GM19240 (cell line): ENCODE results near the gene CAT.

Source experiments
- DNase-seq: peaks from one replicate; pipeline ENCODE4 v3.0.0; 2011; ENCODE audit warnings: low spot score; ENCODE audit not compliant: insufficient read length

Gene CAT

DNA sequence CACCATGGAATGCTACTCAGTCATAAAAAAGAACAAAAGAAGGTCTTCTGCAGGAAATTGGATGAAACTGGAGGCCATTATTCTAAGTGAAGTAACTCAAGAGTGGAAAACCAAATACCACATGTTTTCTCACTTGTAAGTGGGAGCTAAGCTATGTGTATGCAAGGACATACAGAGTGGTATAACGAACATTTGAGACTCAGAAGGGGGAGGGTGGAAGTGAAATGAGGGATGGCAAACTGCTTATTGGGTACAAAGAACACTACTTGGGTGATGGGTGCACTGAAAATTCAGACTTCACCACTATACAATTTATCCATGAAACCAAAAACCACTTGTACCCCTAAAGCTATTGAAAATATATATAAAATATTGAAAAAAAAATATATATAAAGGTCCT, 13.4 kb upstream of the CAT start:
- no peak for DNase-seq

DNA sequence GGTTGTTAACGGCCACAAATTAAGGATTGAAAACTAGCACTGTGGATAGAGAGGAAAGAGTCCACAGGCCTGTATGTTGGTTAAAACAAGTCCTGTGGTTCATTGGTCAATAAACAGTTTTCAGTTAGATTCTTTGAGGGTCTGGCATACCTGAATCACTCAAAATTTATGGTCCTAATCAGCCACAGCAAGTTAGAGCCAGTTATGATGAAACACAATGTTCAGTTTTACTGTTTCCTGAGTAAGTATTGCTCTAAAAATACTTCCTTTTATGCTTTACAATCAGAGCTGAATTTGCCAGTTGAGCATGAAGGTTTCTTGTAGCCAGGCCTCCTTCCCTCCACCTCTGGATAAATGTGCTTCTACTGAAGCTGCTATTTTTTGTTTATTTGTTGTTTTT, 12.9 kb upstream of the CAT start:
- DNase-seq = no peak

DNA sequence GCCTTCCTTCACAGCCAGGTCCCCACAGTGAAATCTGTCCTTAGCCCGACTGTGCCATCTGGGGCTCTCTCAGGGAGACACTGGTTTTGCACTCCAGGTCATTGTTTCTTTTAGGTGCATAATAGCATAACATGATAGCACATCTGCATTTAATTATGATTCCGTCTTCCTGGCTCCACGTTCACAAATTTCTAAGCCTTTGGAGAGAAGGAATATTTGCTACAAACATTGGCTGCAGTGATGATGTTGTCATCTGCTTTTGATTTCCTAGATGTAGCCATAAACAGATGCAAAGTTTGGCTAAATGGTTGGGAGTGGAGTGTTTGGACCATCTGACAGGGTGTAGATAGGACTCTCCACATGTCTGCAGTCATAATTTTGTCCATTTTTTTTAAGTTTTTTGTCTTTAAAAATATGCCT, 12.0 kb upstream of the CAT start:
- DNase-seq = no peak

DNA sequence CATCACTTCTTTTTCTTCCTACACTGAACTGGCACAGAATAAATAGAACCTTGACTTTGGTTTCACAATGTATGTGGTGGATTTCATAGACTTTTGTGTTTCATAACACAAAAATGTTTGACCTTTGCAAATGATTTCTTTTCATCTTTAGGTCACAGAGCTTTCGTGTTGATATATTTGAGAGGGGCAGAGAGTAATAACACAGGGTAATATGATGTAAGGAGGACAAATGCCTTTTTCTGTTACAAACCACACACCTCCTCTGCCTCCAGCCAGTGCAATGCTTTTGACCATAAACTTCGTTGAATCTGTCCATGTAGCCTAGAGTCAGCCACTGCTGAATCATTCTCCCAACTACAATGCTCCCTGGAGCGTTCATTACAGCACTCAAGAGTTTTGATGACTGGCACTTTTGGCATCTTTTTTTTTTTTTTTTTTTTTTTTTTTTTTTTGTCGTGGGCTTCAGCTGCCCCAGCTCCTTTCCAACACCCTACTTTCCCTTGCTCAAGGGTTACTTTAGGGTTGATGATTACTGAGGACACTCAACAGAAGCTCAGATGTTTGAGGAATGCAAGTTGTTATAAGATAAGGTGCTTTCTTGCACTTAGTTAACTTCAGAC, 11.4 kb upstream of the CAT start:
- DNase-seq = no peak

DNA sequence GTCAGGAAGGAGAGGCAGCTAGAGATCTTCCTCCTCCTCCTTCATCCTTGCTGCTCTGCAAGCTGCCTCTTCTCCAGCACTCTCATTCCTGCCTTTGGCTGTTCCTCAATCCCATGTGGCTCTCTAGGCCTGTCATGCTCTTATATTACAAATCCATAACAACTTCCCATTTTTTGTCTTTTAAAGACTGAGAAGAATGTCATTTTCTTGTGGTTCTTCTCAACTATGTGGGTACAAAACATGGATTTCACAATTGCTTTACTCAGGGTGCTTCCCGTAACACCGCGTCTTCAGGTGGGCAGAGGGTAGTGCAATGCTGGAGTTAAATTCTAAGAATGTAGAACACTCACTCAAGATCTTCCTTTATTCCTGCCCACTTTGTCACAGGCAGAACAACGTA, 6.8 kb upstream of the CAT start:
- no peak for DNase-seq

DNA sequence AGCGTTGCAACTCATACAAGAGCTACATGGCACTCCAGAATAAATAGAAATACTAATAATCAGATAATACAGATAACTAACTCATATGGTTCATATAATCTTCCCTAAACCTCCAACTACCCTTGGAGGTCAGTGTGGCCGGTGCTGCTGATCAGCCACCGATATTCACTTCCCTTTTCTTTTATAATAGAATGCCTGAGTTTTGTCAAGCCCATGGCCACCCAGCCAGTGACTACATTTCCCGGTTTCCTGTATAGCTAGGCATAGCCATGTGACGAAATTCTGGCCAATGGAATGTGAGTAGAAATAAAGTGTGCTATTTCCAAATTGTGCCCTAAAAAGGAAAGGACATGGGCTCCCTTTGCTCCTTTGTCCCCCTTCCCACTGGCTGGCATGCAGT, 5.9 kb upstream of the CAT start:
- DNase-seq = no peak

DNA sequence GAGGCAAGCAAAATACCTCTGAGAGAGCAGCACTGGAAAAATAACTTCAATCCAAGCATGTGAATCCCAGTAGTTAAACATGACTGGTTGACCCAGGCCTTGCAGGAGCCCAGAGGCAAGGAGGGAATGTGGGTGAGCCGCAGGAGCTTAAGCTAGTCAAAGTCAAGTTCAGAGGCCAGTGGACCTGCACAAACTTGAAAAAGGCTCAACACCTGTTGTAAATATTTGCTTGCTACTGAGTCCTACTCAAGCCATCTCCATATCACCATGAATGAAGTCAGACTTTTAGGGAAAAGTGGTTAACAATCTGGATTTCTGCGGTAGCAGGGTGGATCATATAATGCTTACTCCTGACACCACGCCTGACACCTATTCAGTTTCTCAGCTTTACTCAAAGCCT, 4.8 kb upstream of the CAT start:
- DNase-seq = no peak

DNA sequence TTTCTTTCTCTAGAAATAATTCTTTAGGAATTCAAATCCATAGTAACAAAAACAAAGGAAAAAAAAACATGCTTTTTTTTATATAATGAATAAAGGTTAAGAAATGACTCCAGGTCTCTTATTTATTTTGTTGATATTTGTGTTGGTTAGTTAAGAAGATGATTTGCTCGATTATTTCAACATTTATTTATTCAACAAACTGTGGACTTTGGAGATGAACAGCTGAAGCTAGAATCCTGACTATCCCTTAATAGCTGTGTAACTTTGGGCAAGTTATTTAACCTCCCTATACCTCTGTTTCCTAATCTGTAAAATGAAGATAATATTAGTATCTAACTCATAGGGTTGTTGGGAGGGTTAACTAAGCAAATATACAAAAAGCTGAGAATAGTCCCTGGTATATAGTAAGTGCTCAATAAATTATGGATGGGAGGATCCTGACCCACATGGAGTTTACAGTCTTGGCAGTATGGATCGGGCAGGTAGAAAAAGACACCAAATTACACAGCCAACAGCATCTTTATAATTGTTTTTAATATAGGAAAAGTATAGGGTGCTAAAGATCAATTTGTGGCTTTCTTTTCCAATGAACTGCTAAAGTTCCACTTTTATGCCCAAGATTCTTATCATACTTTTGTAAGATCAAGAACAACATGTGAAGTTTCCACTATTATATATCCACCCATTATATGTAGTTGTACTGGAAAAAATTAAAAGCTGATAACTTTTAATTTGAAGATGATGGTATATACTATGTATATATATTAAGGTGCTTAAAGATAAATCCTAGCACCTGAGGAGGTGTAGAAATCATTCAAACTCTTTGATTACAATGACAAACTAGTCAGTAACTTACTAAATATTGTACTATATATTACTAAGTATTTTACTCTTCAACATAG, 1.3 kb upstream of the CAT start:
- DNase-seq = no peak

DNA sequence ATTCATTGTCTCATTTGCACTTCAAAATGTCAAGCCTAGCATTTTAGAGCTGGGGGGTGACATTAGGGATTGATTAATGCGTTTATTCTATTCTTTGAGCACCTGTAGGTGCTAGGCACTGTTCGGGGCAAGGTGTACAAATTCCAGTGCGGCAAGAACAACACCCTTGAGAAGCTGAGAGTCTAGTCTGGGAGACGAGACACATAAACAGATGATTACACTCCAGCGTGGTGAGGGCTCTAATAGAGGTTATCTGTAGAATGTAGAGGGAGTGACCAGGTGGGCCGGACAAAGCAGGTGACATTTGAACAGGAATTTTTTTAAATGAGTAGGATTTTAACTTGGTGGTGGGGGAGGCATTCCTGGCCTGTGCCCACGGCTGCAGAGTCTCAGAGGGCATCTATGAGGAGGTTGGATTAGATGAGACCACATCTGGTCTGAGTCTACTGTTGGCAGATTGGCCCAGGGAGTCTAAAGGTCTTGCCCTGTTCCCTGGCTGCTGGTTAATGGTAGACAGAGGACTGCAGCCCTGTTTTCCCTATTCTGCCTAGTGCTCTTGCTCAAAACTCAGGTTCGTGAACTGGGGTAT, 970 bp downstream of the CAT start:
- DNase-seq = no peak

DNA sequence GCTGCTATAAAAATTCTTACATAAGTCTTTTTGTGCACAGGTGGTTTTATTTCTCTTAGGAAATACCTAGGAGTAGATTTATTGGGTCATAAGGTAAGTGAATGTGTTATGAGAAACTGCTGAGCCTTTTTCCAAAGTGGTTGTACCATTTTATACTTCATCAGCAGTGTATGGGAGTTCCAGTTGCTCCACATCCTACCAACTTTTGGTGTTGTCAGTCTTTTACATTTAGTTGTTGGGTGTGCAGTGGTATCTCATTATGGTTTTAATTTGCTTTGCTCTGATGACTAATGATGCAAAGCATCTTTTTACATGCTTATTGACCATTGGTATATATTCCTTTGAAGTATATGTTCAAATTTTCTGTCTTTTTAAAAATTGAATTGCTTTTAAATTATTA, 3.1 kb downstream of the CAT start:
- no peak for DNase-seq

DNA sequence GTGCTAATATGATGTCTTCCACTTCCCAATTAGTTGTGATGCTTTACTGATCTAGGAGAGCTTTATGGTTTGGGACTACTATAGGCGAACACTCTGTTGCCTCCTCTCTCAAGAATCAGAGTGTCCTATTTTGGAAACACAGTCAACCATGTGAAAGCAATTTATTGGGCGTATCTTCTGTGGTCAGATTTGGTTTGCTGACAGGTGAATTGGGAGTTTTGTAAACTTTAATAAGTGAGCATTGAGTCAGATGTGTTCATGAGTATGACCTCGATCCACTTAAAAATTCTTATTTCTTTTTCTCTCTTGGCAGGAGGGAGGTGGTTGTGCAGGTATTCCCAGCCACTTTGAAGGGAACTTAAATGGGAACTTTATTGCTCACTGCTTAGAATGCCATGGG, 4.4 kb downstream of the CAT start:
- no peak for DNase-seq

DNA sequence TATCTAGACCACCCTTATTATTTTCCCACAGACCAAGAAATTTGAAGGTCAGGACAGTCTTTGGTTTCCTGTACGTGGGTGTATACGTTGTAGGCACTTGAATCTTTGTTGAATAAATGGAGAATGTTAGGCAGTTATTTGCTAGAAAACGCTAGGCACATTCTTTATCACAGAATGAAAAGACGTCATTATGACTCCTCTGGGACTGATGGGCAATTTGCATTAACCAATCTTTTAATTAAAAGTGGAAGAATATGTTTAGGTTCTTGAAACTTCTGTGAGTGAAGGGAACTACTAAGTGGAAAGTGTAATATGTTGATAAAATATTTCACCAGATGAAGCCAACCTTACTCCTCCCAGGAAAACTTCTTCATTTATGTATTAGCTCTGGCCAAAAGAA, 5.7 kb downstream of the CAT start:
- no peak for DNase-seq

DNA sequence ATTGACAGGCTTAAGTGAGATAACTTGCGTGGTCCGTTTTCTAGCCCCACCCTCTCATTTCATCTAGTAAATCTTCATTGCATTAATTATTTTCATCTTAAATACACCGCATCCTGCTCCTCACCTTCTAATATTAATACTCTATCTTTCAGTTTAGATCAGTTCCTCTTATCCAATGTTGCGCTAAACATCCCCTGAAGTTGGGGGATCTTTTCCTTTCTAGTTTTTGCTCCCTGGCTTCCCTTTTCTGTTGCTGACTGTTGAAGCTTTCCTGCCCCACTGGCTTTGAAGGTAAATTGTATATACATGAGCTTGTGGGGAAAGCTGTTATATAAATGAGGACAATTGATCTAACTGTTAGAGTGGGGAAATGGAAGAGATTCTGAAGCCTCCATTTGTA, 7.2 kb downstream of the CAT start:
- DNase-seq = no peak

DNA sequence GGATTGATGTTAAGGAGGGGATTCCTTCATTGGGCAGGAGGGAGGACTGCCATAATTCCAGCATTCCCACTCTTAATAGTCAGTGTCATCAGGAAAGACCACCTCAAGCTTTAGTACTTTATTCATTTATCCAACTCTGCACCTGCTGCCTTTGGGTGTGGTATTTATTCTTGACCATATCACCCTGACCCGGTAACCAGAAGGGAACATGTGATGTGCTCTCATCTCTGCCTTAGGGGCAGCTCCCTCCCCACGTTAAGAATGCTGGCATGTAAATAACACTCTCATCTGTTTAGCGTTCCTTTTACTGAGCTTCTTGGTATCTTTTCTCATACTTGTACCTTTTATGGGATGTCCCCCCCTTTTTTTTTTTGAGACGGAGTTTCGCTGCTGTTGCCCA, 7.7 kb downstream of the CAT start:
- no peak for DNase-seq

DNA sequence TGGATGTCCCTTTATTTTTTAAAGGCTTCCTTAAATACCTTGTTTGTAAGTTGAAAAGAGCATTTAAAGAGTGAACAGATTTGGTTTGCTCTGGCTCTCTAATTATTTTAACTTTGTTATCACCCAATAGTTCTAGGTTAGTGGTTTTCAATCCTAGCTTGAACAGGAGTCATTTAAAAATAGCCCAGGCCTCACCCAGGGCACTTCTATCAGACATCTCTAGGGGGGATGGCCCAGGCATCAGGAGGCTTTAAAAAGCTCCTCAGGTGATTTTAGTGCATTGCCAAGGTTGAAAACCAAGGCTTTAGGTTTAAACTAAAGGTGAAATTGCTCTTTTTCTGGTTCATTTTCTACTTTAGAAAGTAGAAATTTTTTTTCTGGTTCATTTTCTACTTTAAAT, 8.3 kb downstream of the CAT start:
- DNase-seq = no peak

DNA sequence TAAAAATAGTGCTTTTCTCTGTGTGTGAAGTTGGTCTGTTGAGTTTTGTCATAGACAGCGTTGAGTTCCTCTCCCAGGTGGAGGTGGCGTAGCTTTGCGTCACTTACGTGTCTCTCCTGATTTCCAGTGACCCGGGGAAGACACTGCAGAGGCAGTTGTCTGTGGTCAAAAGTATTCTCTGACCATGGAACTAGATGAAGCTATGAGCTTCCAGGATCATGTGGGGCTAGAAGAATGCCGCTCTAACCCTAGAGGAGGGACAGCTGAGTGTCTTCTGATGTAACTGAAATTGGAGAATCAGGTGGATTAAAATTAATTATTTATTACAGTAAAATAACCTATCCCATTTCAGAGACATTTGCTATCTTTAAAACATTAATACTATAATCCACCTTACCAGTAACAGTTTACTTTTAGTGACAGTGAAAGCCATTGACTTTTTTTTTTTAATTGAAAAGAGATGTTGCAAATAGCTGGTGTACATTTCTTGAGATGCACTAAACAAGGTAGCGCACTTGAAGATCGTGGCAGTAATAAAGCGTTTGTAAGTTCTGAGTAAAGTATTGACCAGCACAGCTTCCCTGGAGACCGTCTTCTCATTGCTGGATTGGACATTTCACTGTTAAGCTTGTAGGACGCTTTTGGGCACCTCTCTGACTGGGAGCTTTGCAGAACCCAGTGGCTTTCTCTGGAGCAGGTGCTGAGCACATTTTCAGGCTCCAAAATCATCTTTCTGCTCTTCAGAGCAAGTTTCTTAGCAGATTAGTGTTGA, 9.7 kb downstream of the CAT start:
- no peak for DNase-seq

DNA sequence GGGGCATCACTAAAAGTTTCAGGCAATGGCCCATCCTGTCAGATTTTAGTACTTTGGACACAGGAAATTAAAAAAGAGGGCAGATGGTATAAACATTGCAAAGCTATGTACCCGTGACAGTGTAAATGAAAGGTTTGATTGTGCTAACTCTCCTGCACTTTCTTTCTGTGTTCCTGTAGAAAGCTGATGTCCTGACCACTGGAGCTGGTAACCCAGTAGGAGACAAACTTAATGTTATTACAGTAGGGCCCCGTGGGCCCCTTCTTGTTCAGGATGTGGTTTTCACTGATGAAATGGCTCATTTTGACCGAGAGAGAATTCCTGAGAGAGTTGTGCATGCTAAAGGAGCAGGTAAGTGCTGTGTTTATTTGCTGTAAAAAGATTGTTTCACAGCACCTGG, 10.3 kb downstream of the CAT start:
- DNase-seq = no peak

DNA sequence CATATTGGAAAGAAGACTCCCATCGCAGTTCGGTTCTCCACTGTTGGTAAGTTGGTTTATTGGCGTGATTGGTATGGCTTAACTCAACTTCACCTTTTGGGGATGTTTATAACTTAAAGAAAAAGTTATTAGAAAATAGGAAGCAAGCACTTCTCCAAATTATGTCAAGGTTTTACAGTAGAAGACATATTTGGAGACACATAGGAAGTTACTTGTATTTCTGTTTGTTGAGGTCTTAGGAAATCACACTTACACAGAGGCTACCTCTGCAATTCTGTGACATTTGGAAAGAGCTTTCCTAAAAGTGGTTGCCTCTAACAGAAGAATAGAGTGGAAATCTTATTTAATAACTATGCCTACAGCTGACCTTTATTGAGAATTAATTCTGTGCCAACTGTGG, 12.3 kb downstream of the CAT start:
- no peak for DNase-seq

DNA sequence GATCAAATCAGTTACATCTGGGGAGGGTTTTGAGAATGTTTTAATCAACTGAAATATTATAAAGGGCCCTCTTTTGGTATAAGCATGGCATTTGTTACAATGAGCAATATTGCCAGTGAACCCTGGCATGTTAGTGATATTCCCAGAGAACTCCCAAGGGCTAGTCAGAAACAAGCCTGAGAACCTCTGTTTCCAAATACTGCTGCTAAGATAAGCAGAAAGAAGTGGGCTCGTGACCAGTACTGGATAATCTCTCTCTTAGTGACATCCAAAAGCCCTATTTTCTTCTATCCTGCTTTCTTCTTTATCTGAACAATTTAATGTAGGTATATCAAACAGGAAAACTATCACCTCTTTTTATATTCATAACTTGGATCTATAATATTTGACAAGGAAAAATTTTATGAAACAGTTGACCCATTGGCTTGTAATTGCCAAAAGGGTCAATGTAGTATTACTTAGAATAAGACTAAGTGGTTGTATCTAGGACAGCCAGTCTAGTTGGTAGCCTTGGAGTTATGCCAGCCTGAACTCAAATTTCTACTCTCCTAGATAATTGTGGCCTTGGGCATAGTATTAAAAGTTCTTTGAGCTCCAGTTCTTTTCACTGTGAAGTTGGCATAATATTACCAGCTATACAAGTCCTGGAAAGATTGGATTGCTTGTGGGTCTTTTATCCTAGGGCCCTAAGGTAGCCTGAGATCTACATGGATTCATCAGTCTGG, 15.7 kb downstream of the CAT start:
- DNase-seq = no peak

DNA sequence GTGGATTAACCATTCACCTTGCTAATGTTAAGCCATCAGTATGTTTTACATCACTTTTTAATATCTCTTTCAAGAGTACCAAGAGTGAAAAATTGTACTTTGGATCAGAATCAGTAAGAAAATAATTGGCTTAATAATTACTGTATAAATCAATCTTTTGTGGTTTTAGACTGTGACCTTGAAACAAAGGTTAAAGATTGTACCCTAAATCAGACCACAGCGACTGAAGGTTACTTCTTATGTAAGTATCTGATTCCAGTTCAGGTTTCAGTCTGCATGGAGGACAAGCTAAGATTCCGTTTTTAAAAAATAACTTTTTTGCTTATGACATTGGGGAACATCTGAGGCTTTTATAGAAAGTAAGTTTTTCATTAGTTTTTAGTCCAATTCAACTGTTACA, 18.9 kb downstream of the CAT start:
- no peak for DNase-seq

DNA sequence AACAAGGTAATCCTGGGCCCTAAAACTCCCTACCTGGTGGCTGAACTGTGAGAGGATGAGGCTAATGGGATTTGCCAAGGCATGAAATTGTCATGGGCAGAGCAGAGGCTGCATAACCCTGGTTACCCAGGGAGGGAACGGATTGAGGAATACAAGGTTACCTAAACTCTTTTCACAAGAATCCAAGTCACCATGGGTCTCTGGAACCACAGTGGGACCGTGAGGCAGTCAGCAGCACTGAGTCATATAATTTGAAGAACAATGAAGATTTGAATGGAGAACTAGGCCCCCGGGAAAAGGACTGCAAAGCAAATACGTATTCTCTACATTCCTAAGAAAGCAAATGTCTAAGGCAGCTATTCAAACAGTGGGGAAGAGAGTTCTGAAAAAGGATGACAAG, 19.8 kb downstream of the CAT start:
- DNase-seq = no peak
